Measurements from ENCODE around the gene EIF5AL1.

- TF ChIP-seq RAD21 (IDR thresholded peaks at IDR 0.05; ENCODE audit: low read length) = no peak
- TF ChIP-seq, protein P1, sequence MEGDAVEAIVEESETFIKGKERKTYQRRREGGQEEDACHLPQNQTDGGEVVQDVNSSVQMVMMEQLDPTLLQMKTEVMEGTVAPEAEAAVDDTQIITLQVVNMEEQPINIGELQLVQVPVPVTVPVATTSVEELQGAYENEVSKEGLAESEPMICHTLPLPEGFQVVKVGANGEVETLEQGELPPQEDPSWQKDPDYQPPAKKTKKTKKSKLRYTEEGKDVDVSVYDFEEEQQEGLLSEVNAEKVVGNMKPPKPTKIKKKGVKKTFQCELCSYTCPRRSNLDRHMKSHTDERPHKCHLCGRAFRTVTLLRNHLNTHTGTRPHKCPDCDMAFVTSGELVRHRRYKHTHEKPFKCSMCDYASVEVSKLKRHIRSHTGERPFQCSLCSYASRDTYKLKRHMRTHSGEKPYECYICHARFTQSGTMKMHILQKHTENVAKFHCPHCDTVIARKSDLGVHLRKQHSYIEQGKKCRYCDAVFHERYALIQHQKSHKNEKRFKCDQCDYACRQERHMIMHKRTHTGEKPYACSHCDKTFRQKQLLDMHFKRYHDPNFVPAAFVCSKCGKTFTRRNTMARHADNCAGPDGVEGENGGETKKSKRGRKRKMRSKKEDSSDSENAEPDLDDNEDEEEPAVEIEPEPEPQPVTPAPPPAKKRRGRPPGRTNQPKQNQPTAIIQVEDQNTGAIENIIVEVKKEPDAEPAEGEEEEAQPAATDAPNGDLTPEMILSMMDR (conservative IDR thresholded peaks at IDR 0.05; ENCODE audit: low read depth, low read length) = no peak
These were observed 43.3 kb downstream of the EIF5AL1 start for GRCh38 chr10:79555354-79556309.

All from IMR-90 (cell line).